ENCODE measurements around the gene ATRNL1. TPM values are rescaled to one million over a fixed set of nuclear protein-coding genes. Genes with fewer than 3 reads are reported as not detected.

ATRNL1 gene
- total and polyA plus RNA-seq, 12 donors, result 4.8 to 217 (median 92.4) TPM

DNA sequence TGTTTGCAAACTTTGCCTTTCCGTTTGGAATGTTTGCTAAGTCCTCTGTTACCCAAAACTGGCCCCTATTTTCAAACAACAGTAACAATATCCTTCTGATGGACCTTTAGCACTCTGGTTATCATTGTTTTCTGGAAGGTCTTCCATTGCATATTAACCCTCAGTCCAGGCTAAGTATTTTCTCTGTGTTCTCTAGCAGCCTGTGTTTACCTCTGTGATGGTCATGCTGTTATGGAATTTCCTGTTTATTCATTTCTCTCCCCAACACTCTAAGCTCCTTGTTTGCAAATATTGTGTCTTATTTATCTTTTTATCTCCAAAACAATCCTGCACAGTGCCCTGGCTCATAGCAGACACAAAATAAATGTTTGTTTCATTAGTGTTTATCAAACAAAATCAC lies 560.3 kb downstream of the ATRNL1 start:
- H3K4me3 ChIP-seq, result no peak overlapping the region

DNA sequence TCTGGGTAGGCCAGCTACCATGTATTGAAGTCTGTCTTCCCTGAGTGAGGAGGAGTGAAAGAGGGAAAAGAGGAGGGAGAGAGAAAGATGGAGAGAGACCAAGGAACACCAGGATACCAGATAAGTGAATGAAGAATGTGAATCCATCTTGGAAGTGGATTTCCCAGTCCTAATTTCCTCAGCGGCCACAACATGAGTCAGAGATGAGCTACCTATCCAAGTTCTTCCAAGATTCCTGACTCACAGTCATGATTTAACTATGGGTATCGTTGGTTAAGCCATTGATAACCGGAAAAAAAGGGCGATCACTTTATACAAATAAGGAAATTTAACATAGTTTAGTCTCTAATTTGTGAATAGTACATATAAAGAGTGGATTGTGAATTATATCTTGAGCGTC lies 561.8 kb downstream of the ATRNL1 start:
- no peak overlapping the region for H3K4me3 ChIP-seq
- no peak for DNase-seq
- no peaks in the 10 kb centered on the region for H3K27me3 ChIP-seq
- 81 to 89% (median 86%) methylated on average over 5 of the region's 5 CpGs for WGBS, 4 donors
- no peak overlapping the region for H3K27ac ChIP-seq
- no peaks in the 10 kb centered on the region for H3K4me1 ChIP-seq (replicated peaks in 1 of 2)
- no peaks in the 10 kb centered on the region for H3K36me3 ChIP-seq (replicated peaks in 1 of 2)
- H3K9me3 ChIP-seq (replicated peaks in 1 of 3), result no peaks in the 10 kb centered on the region
- TF ChIP-seq, protein P1, sequence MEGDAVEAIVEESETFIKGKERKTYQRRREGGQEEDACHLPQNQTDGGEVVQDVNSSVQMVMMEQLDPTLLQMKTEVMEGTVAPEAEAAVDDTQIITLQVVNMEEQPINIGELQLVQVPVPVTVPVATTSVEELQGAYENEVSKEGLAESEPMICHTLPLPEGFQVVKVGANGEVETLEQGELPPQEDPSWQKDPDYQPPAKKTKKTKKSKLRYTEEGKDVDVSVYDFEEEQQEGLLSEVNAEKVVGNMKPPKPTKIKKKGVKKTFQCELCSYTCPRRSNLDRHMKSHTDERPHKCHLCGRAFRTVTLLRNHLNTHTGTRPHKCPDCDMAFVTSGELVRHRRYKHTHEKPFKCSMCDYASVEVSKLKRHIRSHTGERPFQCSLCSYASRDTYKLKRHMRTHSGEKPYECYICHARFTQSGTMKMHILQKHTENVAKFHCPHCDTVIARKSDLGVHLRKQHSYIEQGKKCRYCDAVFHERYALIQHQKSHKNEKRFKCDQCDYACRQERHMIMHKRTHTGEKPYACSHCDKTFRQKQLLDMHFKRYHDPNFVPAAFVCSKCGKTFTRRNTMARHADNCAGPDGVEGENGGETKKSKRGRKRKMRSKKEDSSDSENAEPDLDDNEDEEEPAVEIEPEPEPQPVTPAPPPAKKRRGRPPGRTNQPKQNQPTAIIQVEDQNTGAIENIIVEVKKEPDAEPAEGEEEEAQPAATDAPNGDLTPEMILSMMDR (IDR thresholded peaks at IDR 0.05), result no peak
- no peak for TF ChIP-seq POLR2A (IDR thresholded peaks at IDR 0.05)
- intact Hi-C loops (cut with DNase I), result no loop called here

More for the DNA sequence above, 560.3 kb downstream of the ATRNL1 start:
- intact Hi-C loops (cut with DNase I), result no loop called here
- Histone ChIP-seq H3K4me1 (replicated peaks in 1 of 2) (no peaks in the 10 kb centered on the region), H3K27me3 (no peaks in the 10 kb centered on the region), H3K27ac (no peak overlapping the region), H3K9me3 (replicated peaks in 1 of 3) (no peaks in the 10 kb centered on the region), H3K36me3 (replicated peaks in 1 of 2) (no peaks in the 10 kb centered on the region)
- DNase-seq, result no peak
- WGBS, 4 donors, result 68 to 78% (median 72%) methylated on average over 1 of the region's 1 CpG
- TF ChIP-seq, protein P1 (IDR thresholded peaks at IDR 0.05), result no peak
- no peak for TF ChIP-seq POLR2A (IDR thresholded peaks at IDR 0.05)

DNA sequence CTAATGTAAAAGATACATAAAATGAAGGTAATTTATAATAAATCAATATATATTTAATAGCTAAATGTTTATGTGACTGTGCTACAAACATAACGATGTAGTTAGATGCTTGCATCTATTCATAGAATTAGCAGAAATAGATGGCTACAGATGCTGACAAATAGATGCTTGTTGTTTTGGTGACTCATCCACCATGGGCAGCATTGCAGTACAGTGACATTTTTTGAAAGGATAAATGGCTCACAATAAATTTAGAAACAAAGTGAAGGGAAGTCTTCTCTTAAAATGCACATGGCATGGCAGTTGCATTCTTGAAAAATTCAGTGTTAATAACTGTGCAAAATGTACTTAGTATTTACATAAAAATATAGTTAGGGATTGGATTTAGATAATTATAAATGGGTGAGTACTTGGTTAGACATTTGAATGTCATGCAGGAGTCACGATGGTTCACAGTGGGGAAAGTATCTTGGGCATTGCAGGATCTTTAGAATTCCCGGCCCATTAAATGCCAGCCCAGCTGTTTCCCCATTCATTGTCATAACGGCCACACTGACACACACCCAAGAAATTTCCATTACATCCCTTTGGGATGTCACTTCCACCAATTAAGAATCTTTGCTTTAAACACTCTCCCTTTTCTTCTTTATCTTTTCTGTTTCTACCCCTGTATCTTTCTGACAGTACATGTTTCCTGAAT lies 564.1 kb downstream of the ATRNL1 start:
- WGBS, 4 donors, result 70 to 82% (median 75%) methylated on average over 4 of the region's 4 CpGs
- no peak overlapping the region for H3K4me3 ChIP-seq
- DNase-seq, result no peak
- no peaks in the 10 kb centered on the region for H3K36me3 ChIP-seq (replicated peaks in 1 of 2)
- intact Hi-C loops (cut with DNase I), result no loop called here
- H3K4me1 ChIP-seq (replicated peaks in 1 of 2), result no peaks in the 10 kb centered on the region
- no peaks in the 10 kb centered on the region for H3K9me3 ChIP-seq (replicated peaks in 1 of 3)
- H3K27me3 ChIP-seq, result no peaks in the 10 kb centered on the region
- no peak overlapping the region for H3K27ac ChIP-seq
- no peak for TF ChIP-seq POLR2A (IDR thresholded peaks at IDR 0.05)
- TF ChIP-seq, protein P1 (IDR thresholded peaks at IDR 0.05), result no peak

DNA sequence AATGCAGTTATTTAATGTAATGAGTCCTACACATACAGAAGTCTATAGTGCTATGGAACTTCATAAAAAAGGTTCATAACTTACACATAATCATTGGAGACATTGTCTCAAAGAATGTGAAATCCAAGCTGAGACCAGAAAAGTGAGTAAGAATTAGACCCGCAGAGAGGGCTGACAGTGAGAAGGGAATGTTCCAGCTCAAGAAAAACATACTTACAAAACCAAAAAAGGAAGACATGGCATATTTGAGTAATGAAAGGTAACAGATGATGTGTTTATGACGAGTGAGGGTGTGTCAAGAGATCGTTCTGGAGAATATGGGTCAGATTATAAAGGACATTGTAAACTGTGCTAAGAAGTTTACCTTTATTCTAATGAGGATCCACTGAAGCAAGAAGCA lies 566.5 kb downstream of the ATRNL1 start:
- TF ChIP-seq POLR2A (IDR thresholded peaks at IDR 0.05), result no peak
- TF ChIP-seq, protein P1 (IDR thresholded peaks at IDR 0.05), result no peak
- 83 to 88% (median 86%) methylated on average over 3 of the region's 3 CpGs for WGBS, 4 donors
- H3K9me3 ChIP-seq (replicated peaks in 1 of 3), result no peaks in the 10 kb centered on the region
- H3K4me3 ChIP-seq, result no peak overlapping the region
- no peak overlapping the region for H3K27ac ChIP-seq
- no peaks in the 10 kb centered on the region for H3K27me3 ChIP-seq
- intact Hi-C loops (cut with DNase I), result no loop called here
- H3K4me1 ChIP-seq (replicated peaks in 1 of 2), result no peaks in the 10 kb centered on the region
- no peak for DNase-seq
- H3K36me3 ChIP-seq (replicated peaks in 1 of 2), result no peaks in the 10 kb centered on the region
